K562 (cell line): ENCODE measurements around the gene PALMD.

Experiments used
- CBX5 ChIP-seq: IDR thresholded peaks from 2 replicates; pipeline ENCODE4 v1.6.1; 2014; ENCODE audit warnings: low read depth, borderline replicate concordance
- ETV6 ChIP-seq, 3 experiments: fragments of 150-350 bp in 1 of 3; sonication (generic) in 1 of 3; formaldehyde crosslinking in 1 of 3; IDR thresholded peaks; 2 replicates each; pipeline versions ENCODE4 v1.6.1 to v1.8.0; 2014 to 2022; ENCODE audit warnings: borderline replicate concordance in 2 of 3, low read depth in 2 of 3, antibody characterized with exemption in 1 of 3, low read length in 1 of 3, mild to moderate bottlenecking in 1 of 3, missing genetic modification reagents in 1 of 3
- GABPA ChIP-seq: fragments of 200-800 bp; sonication (Bioruptor generic); conservative IDR thresholded peaks from 2 replicates; pipeline ENCODE4 v1.6.1; 2016; ENCODE audit warnings: low read depth, missing genetic modification characterization, missing compliant biosample characterization
- JUN ChIP-seq, 2 experiments: sonication (generic) in 1 of 2; formaldehyde crosslinking in 1 of 2; IDR thresholded peaks; 2 replicates each; pipeline versions ENCODE4 v1.6.1 to v1.8.0; 2012 to 2022; ENCODE audit warnings: borderline replicate concordance in 2 of 2, mild to moderate bottlenecking in 2 of 2, improper control_type of control experiment in 1 of 2, low read depth in 1 of 2, low read length in 1 of 2, missing genetic modification reagents in 1 of 2
- NFE2 ChIP-seq: IDR thresholded peaks from 2 replicates; pipeline ENCODE4 v1.6.1; 2014; ENCODE audit warnings: antibody characterized with exemption, low read depth
- POLR2AphosphoS5 ChIP-seq: IDR thresholded peaks from 2 replicates; pipeline ENCODE4 v1.6.1; 2011; ENCODE audit warnings: mild to moderate bottlenecking, low read depth, low read length, moderate library complexity; ENCODE audit not compliant: control insufficient read depth, insufficient read depth
- ZNF175 ChIP-seq: fragments of 200-800 bp; sonication (Bioruptor generic); IDR thresholded peaks from 2 replicates; pipeline ENCODE4 v1.6.1; 2016; ENCODE audit warnings: low read depth, mild to moderate bottlenecking, missing genetic modification characterization, missing compliant biosample characterization
- ZNF224 ChIP-seq: sonication (generic); formaldehyde crosslinking; IDR thresholded peaks from 2 replicates; pipeline ENCODE4 v1.8.0; 2022; ENCODE audit warnings: mild to moderate bottlenecking, missing genetic modification reagents
- ZNF274 ChIP-seq: IDR thresholded peaks from 2 replicates; pipeline ENCODE4 v1.6.1; 2011; ENCODE audit warnings: low read depth, mild to moderate bottlenecking, low read length, moderate library complexity, borderline replicate concordance
- TF ChIP-seq, protein P1 (sequence below), 2 experiments: fragments of 450-650 bp in 1 of 2; sonication (generic) in 1 of 2; formaldehyde crosslinking in 1 of 2; IDR thresholded peaks in 1 of 2; conservative IDR thresholded peaks in 1 of 2; 2 replicates each; pipeline versions ENCODE4 v1.6.1 to v1.8.1; 2016 to 2023; ENCODE audit warnings: mild to moderate bottlenecking in 2 of 2, moderate library complexity in 2 of 2, inconsistent platforms in 1 of 2, missing genetic modification reagents in 1 of 2
- TF ChIP-seq, protein P2 (sequence below), 3 experiments: fragments of 200-800 bp in 1 of 3; sonication (Bioruptor generic) in 1 of 3; sonication (generic) in 1 of 3; formaldehyde crosslinking in 1 of 3; IDR thresholded peaks; 2 replicates each; pipeline versions ENCODE4 v1.6.1 to v1.8.0; 2016 to 2022; ENCODE audit warnings: mild to moderate bottlenecking in 2 of 3, missing compliant biosample characterization in 2 of 3, missing genetic modification characterization in 2 of 3, missing genetic modification reagents in 1 of 3

DNA sequence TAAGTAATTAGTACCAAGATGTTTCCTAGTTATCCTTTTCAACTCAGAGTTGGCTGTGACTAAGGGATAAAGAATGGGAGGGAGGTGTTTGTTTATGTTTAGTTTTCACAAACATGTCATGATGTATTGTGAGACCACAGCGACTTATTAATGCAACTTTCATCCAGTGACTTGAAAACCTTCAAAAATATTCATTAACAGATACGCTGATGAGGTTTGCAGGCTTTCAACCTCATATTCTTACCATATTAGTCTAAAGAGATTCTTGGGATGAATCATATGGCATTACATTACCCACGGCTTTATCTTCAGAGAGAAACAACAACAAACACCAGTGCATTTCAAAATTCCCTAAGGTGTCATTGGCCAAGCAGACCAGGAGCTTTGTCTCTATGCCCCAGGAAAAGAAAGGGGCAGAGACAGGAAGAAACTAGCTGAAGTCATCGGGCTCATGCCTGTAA lies 36.4 kb downstream of the PALMD start:
- no peak for TF ChIP-seq JUN (IDR thresholded peaks at IDR 0.05; ENCODE audit: borderline replicate concordance, low read depth, low read length)
- TF ChIP-seq JUN (CRISPR knock-in tag; IDR thresholded peaks at IDR 0.05; ENCODE audit: borderline replicate concordance): no peak
- TF ChIP-seq ZNF175: no peak
- no peak for TF ChIP-seq ZNF274
- TF ChIP-seq GABPA (tag): no peak
- TF ChIP-seq POLR2AphosphoS5: no peak
- TF ChIP-seq, protein P1, sequence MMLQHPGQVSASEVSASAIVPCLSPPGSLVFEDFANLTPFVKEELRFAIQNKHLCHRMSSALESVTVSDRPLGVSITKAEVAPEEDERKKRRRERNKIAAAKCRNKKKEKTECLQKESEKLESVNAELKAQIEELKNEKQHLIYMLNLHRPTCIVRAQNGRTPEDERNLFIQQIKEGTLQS (IDR thresholded peaks at IDR 0.05): no peak
- TF ChIP-seq, protein P1 (CRISPR knock-in tag; conservative IDR thresholded peaks at IDR 0.05): no peak
- TF ChIP-seq ETV6 (IDR thresholded peaks at IDR 0.05; ENCODE audit: borderline replicate concordance in 1 of 2, low read depth in 2 of 2, low read length in 1 of 2): no peak
- no peak for TF ChIP-seq ETV6 (CRISPR knock-in tag; IDR thresholded peaks at IDR 0.05; ENCODE audit: borderline replicate concordance)
- TF ChIP-seq, protein P2, sequence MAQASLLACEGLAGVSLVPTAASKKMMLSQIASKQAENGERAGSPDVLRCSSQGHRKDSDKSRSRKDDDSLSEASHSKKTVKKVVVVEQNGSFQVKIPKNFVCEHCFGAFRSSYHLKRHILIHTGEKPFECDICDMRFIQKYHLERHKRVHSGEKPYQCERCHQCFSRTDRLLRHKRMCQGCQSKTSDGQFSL (CRISPR knock-in tag; IDR thresholded peaks at IDR 0.05): no peak
- TF ChIP-seq, protein P2 (tag; IDR thresholded peaks at IDR 0.05): no peak
- TF ChIP-seq ZNF224: no peak
- no peak for TF ChIP-seq CBX5
- no peak for TF ChIP-seq NFE2
